H1 (cell line): Measurements from ENCODE around the gene TRIAP1. TPM values are rescaled to one million over a fixed set of nuclear protein-coding genes. Genes with fewer than 3 reads are reported as not detected.

Source experiments
- ATF2 ChIP-seq: IDR thresholded peaks from 2 replicates; pipeline ENCODE4 v1.6.1; 2012; ENCODE audit warnings: low read length, inconsistent platforms
- CBX8 ChIP-seq: fragments of 300-800, 300-1000 bp; sonication (generic); IDR thresholded peaks from 2 replicates; pipeline ENCODE4 v1.7.1; 2016; ENCODE audit warnings: low read depth, low read length, borderline replicate concordance
- CHD7 ChIP-seq: fragments of 300-600 bp; sonication (generic); IDR thresholded peaks from 2 replicates; pipeline ENCODE4 v1.7.1; 2012; ENCODE audit warnings: low read length, moderate library complexity, mild to moderate bottlenecking, inconsistent platforms; ENCODE audit not compliant: insufficient replicate concordance
- E2F6 ChIP-seq: IDR thresholded peaks from 2 replicates; pipeline ENCODE4 v1.6.1; 2012; ENCODE audit warnings: inconsistent platforms
- MAFK ChIP-seq: IDR thresholded peaks from 2 replicates; pipeline ENCODE4 v1.6.1; 2012; ENCODE audit warnings: low read depth, mild to moderate bottlenecking, improper control_type of control experiment, low read length
- YY1 ChIP-seq: IDR thresholded peaks from 2 replicates; pipeline ENCODE4 v1.6.1; 2011; ENCODE audit warnings: low read depth, mild to moderate bottlenecking, low read length
- polyA plus RNA-seq, 7 experiments: library from polyadenylated mRNA; depleted of rRNA in 3 of 7; stranded (reverse) in 5 of 7; unstranded in 2 of 7; fragments of >200 nt in 5 of 7; fragments of 200-250 nt in 2 of 7; gene quantifications; 1 replicate in 5 of 7; 2 replicates in 1 of 7; 4 replicates in 1 of 7; pipeline versions ENCODE4 v1.2.1 to v1.2.3, GENCODE V29; 2011 to 2013; ENCODE audit warnings: missing spikeins in 2 of 7, mixed read lengths in 2 of 7
- total RNA-seq: library from RNA; stranded (reverse); fragmentation: NEBNext Ultra II Directional; extraction: Animal tissue kit (Norgen Biotek cat#: 25700); gene quantifications from 2 replicates; pipeline ENCODE4 v1.2.1, GENCODE V29; 2021

TRIAP1 gene
- total and polyA plus RNA-seq, 2 of the 8 experiments (the other 6 are each of a cell fraction or from before 2014, with no cell fraction given), result 42.0 to 63.4 TPM

- TF ChIP-seq CBX8, result no peak
- TF ChIP-seq MAFK, result no peak
- TF ChIP-seq CHD7, result no peak
- no peak for TF ChIP-seq ATF2
- no peak for TF ChIP-seq YY1
- no peak for TF ChIP-seq E2F6
These were observed 17.5 kb downstream of the TRIAP1 start (continued) for GRCh38 chr12:120428597-120429229.
